ENCODE measurements around the gene CD63.
A peak's percentile ranks its signal among the peaks of the same experiment; 100 is the strongest.

Gene CD63

DNA sequence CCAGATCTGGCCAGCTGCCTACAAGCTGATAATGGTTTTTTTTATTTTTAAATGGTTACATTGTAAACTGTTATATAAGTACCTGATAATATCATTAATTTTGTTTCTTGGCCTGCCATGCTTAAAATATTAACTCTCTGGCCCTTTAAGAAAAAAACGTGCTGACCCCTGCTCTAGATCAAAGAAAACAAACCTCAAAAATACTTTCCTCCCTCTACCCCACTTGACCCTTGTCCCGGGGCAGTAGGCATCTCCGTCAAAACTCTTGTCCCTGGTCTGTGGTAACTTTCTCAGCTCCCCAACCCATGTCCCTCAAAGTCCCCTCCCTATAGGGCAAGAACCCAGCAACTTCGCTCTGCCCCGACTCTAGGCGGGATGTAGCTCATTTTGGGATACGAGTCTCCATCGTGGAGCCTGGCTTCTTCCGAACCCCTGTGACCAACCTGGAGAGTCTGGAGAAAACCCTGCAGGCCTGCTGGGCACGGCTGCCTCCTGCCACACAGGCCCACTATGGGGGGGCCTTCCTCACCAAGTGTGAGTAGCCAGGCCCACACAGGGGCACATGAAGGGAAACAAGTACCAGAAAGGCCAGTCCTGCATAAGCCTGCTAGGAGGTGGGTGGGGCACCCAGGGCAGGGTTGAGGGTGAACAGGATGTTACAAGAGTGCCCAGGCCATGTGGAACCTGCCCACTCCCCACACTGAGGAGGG lies 5.1 kb downstream of the CD63 start:
- H3K9me2 ChIP-seq (ENCODE audit: low read depth, low read length), result no peaks in the 10 kb centered on the region
- H3K4me2 ChIP-seq (ENCODE audit: low read length), result no peak overlapping the region
- no peaks in the 10 kb centered on the region for H3K9me3 ChIP-seq (ENCODE audit: low read length)
- H4K20me1 ChIP-seq (ENCODE audit: insufficient read depth, low read length), result no peaks in the 10 kb centered on the region
- H3K36me3 ChIP-seq (ENCODE audit: insufficient read depth, low read length), result no peaks in the 10 kb centered on the region
- H3K9ac ChIP-seq (ENCODE audit: low read length), result no peak overlapping the region; the same call in 1 of the 2 replicates
- H3K27me3 ChIP-seq (ENCODE audit: insufficient read depth, low read length), result no peaks in the 10 kb centered on the region
- peaks cover 3% of the 10 kb centered on the region; the same call in 1 of the 2 replicates for H3F3A ChIP-seq (ENCODE audit: insufficient read depth, low read length)
- peak overlapping the region; percentile 51 for H3K27ac ChIP-seq (ENCODE audit: low read depth, low read length, poor library complexity, severe bottlenecking)
- H3K4me3 ChIP-seq (ENCODE audit: low read depth, low read length, poor library complexity, severe bottlenecking), result no peak overlapping the region
- H2AFZ ChIP-seq (ENCODE audit: low read length), result no peak overlapping the region
- no peaks in the 10 kb centered on the region for H3K79me2 ChIP-seq (ENCODE audit: insufficient read depth, low read length)
- no peak for TF ChIP-seq CTCF (IDR thresholded peaks at IDR 0.05; ENCODE audit: low read length)
- TF ChIP-seq EZH2 (IDR thresholded peaks at IDR 0.05; ENCODE audit: borderline replicate concordance, low read length), result no peak
- H3K4me1 ChIP-seq (ENCODE audit: insufficient read depth, low read length, severe bottlenecking), result peaks cover 35% of the 10 kb centered on the region

- Histone ChIP-seq H3K27me3 (ENCODE audit: insufficient read depth, low read length) (no peaks in the 10 kb centered on the region), H2AFZ (ENCODE audit: low read length) (no peak overlapping the region), H3K36me3 (ENCODE audit: insufficient read depth, low read length) (no peaks in the 10 kb centered on the region), H3K4me2 (ENCODE audit: low read length) (no peak overlapping the region), H3K4me3 (ENCODE audit: low read depth, low read length, poor library complexity, severe bottlenecking) (no peak overlapping the region), H3K9me3 (ENCODE audit: low read length) (no peaks in the 10 kb centered on the region), H3K79me2 (ENCODE audit: insufficient read depth, low read length) (no peaks in the 10 kb centered on the region), H4K20me1 (ENCODE audit: insufficient read depth, low read length) (no peaks in the 10 kb centered on the region), H3K9me2 (ENCODE audit: low read depth, low read length) (no peaks in the 10 kb centered on the region), H3F3A (ENCODE audit: insufficient read depth, low read length) (peaks cover 3% of the 10 kb centered on the region; the same call in 1 of the 2 replicates), H3K27ac (ENCODE audit: low read depth, low read length, poor library complexity, severe bottlenecking) (peak overlapping the region; percentile 51), H3K9ac (ENCODE audit: low read length) (no peak overlapping the region; the same call in 1 of the 2 replicates), H3K4me1 (ENCODE audit: insufficient read depth, low read length, severe bottlenecking) (peaks cover 39% of the 10 kb centered on the region)
- no peak for TF ChIP-seq CTCF (IDR thresholded peaks at IDR 0.05; ENCODE audit: low read length)
- TF ChIP-seq EZH2 (IDR thresholded peaks at IDR 0.05; ENCODE audit: borderline replicate concordance, low read length), result no peak
These were observed 5.9 kb downstream of the CD63 start for GRCh38 chr12:55722948-55723347.

GRCh38 chr12:55721601-55722213 lies 7.1 kb downstream of the CD63 start:
- H3K27ac ChIP-seq (ENCODE audit: low read depth, low read length, poor library complexity, severe bottlenecking), result no peak overlapping the region
- H3F3A ChIP-seq (ENCODE audit: insufficient read depth, low read length), result peaks cover 3% of the 10 kb centered on the region; the same call in 1 of the 2 replicates
- no peak overlapping the region for H3K4me3 ChIP-seq (ENCODE audit: low read depth, low read length, poor library complexity, severe bottlenecking)

More at GRCh38 chr12:55721601-55722213, 7.1 kb downstream of the CD63 start:
- Histone ChIP-seq H3K79me2 (ENCODE audit: insufficient read depth, low read length) (no peaks in the 10 kb centered on the region), H3K27me3 (ENCODE audit: insufficient read depth, low read length) (no peaks in the 10 kb centered on the region), H2AFZ (ENCODE audit: low read length) (no peak overlapping the region), H3K4me2 (ENCODE audit: low read length) (no peak overlapping the region), H3K36me3 (ENCODE audit: insufficient read depth, low read length) (no peaks in the 10 kb centered on the region), H3K9me2 (ENCODE audit: low read depth, low read length) (no peaks in the 10 kb centered on the region), H3K9ac (ENCODE audit: low read length) (no peak overlapping the region), H3K4me1 (ENCODE audit: insufficient read depth, low read length, severe bottlenecking) (peaks cover 39% of the 10 kb centered on the region), H3K9me3 (ENCODE audit: low read length) (no peaks in the 10 kb centered on the region), H4K20me1 (ENCODE audit: insufficient read depth, low read length) (no peaks in the 10 kb centered on the region)
- TF ChIP-seq EZH2 (IDR thresholded peaks at IDR 0.05; ENCODE audit: borderline replicate concordance, low read length) (no peak), CTCF (IDR thresholded peaks at IDR 0.05; ENCODE audit: low read length) (no peak)
